H9 (cell line): ENCODE data around the gene BORCS6. TPM values are rescaled to one million over a fixed set of nuclear protein-coding genes. Genes with fewer than 3 reads are reported as not detected.

Source experiments
- DNase-seq: peaks from one replicate; pipeline ENCODE4 v3.0.0-alpha.2; 2017
- H2AFZ ChIP-seq: one replicate; pipeline ENCODE4 v1.6.1; 2013; ENCODE audit warnings: mild to moderate bottlenecking, low read length, control low read depth, moderate library complexity
- H2AK5ac ChIP-seq: 2 replicates; pipeline ENCODE4 v1.6.1; 2013; ENCODE audit warnings: low read length, control low read depth, mixed read lengths; ENCODE audit not compliant: insufficient read length
- H2BK120ac ChIP-seq: one replicate; pipeline ENCODE4 v1.6.1; 2013; ENCODE audit warnings: low read depth, mild to moderate bottlenecking, low read length, control low read depth, inconsistent platforms; ENCODE audit not compliant: poor library complexity, severe bottlenecking
- H2BK12ac ChIP-seq: 2 replicates; pipeline ENCODE4 v1.6.1; 2013; ENCODE audit warnings: low read length, control low read depth, mixed read lengths, low read depth; ENCODE audit not compliant: insufficient read length
- H2BK15ac ChIP-seq: 2 replicates; pipeline ENCODE4 v1.6.1; 2013; ENCODE audit warnings: low read depth, low read length, control low read depth
- H2BK20ac ChIP-seq: one replicate; pipeline ENCODE4 v1.6.1; 2013; ENCODE audit warnings: low read depth, mild to moderate bottlenecking, low read length, control low read depth, inconsistent platforms; ENCODE audit not compliant: poor library complexity, severe bottlenecking
- H2BK5ac ChIP-seq: 2 replicates; pipeline ENCODE4 v1.6.1; 2013; ENCODE audit warnings: low read length, control low read depth, mixed read lengths; ENCODE audit not compliant: insufficient read length
- H3K14ac ChIP-seq: 2 replicates; pipeline ENCODE4 v1.6.1; 2013; ENCODE audit warnings: low read length, control low read depth; ENCODE audit not compliant: insufficient read depth
- H3K18ac ChIP-seq: 2 replicates; pipeline ENCODE4 v1.6.1; 2013; ENCODE audit warnings: low read depth, mild to moderate bottlenecking, mixed read lengths, low read length, control low read depth; ENCODE audit not compliant: insufficient read length
- H3K23ac ChIP-seq: 2 replicates; pipeline ENCODE4 v1.6.1; 2013; ENCODE audit warnings: low read length, control low read depth, mixed read lengths, low read depth; ENCODE audit not compliant: insufficient read length
- H3K23me2 ChIP-seq: 2 replicates; pipeline ENCODE4 v1.6.1; 2013; ENCODE audit warnings: low read depth, mild to moderate bottlenecking, mixed read lengths, low read length, control low read depth; ENCODE audit not compliant: insufficient read length, poor library complexity, severe bottlenecking
- H3K27ac ChIP-seq: 2 replicates; pipeline ENCODE4 v1.5.1; 2013; ENCODE audit warnings: low read length, control low read depth, mixed read lengths, low read depth; ENCODE audit not compliant: insufficient read length
- H3K27me3 ChIP-seq: 2 replicates; pipeline ENCODE4 v1.6.1; 2013; ENCODE audit warnings: low read length, control low read depth, inconsistent platforms; ENCODE audit not compliant: insufficient read depth
- H3K4ac ChIP-seq: 2 replicates; pipeline ENCODE4 v1.6.1; 2013; ENCODE audit warnings: low read depth, mild to moderate bottlenecking, control low read depth, inconsistent platforms, low read length, moderate library complexity
- H3K4me1 ChIP-seq: 2 replicates; pipeline ENCODE4 v1.6.1; 2013; ENCODE audit warnings: low read length, control low read depth, inconsistent platforms; ENCODE audit not compliant: insufficient read depth
- H3K4me2 ChIP-seq: 2 replicates; pipeline ENCODE4 v1.6.1; 2013; ENCODE audit warnings: low read length, control low read depth, mixed read lengths; ENCODE audit not compliant: insufficient read length, insufficient read depth
- H3K56ac ChIP-seq: 2 replicates; pipeline ENCODE4 v1.6.1; 2013; ENCODE audit warnings: low read depth, mild to moderate bottlenecking, mixed read lengths, low read length, control low read depth; ENCODE audit not compliant: insufficient read length
- H3K79me1 ChIP-seq: 2 replicates; pipeline ENCODE4 v1.6.1; 2013; ENCODE audit warnings: low read depth, mild to moderate bottlenecking, moderate library complexity, low read length, control low read depth, inconsistent platforms; ENCODE audit not compliant: insufficient read depth, poor library complexity, severe bottlenecking
- H3K79me2 ChIP-seq: 2 replicates; pipeline ENCODE4 v1.6.1; 2013; ENCODE audit warnings: low read length, control low read depth, inconsistent platforms; ENCODE audit not compliant: insufficient read depth
- H3K9ac ChIP-seq: 2 replicates; pipeline ENCODE4 v1.6.1; 2013; ENCODE audit warnings: low read length, control low read depth, mixed read lengths; ENCODE audit not compliant: insufficient read length; ENCODE audit errors: extremely low read depth
- H3K9me3 ChIP-seq: one replicate; pipeline ENCODE4 v1.6.1; 2013; ENCODE audit warnings: low read depth, low read length, inconsistent platforms; ENCODE audit not compliant: control insufficient read depth
- H3T11ph ChIP-seq: one replicate; pipeline ENCODE4 v1.6.1; 2013; ENCODE audit warnings: mild to moderate bottlenecking, low read length, control low read depth, inconsistent platforms
- H4K20me1 ChIP-seq: one replicate; pipeline ENCODE4 v1.6.1; 2013; ENCODE audit not compliant: control insufficient read depth, insufficient read length, insufficient read depth
- H4K5ac ChIP-seq: 2 replicates; pipeline ENCODE4 v1.6.1; 2013; ENCODE audit warnings: low read depth, mild to moderate bottlenecking, mixed read lengths, low read length, control low read depth; ENCODE audit not compliant: insufficient read length
- H4K8ac ChIP-seq: replicated peaks from 2 replicates; pipeline ENCODE4 v1.6.1; 2013; ENCODE audit warnings: low read length, control low read depth, mixed read lengths, low read depth; ENCODE audit not compliant: insufficient read length
- H4K91ac ChIP-seq: 2 replicates; pipeline ENCODE4 v1.6.1; 2013; ENCODE audit warnings: low read depth, mild to moderate bottlenecking, moderate library complexity, mixed read lengths, low read length, control low read depth; ENCODE audit not compliant: insufficient read length
- H3K27ac Mint-ChIP-seq, 3 experiments: 2 replicates in 2 of 3; 3 replicates in 1 of 3; pipeline ENCODE4 v1.8.0; 2020 to 2021; ENCODE audit warnings: mixed read lengths in 3 of 3, mild to moderate bottlenecking in 1 of 3, moderate library complexity in 1 of 3
- H3K27me3 Mint-ChIP-seq: 2 replicates; pipeline ENCODE4 v1.8.0; 2021; ENCODE audit warnings: low read depth, mild to moderate bottlenecking, moderate library complexity, mixed read lengths
- H3K36me3 Mint-ChIP-seq, 3 experiments: 2 replicates in 2 of 3; 3 replicates in 1 of 3; pipeline ENCODE4 v1.8.0; 2020 to 2021; ENCODE audit warnings: low read depth in 3 of 3, mixed read lengths in 3 of 3; ENCODE audit not compliant: insufficient read depth in 1 of 3
- H3K4me1 Mint-ChIP-seq, 2 experiments: 2 replicates each; pipeline ENCODE4 v1.8.0; 2020; ENCODE audit warnings: mixed read lengths in 2 of 2
- H3K4me3 Mint-ChIP-seq, 2 experiments: 2 replicates in 1 of 2; 3 replicates in 1 of 2; pipeline ENCODE4 v1.8.0; 2020 to 2021; ENCODE audit warnings: mild to moderate bottlenecking in 2 of 2, mixed read lengths in 2 of 2, moderate library complexity in 1 of 2
- H3K9me3 Mint-ChIP-seq, 2 experiments: 2 replicates in 1 of 2; 3 replicates in 1 of 2; pipeline ENCODE4 v1.8.0; 2020; ENCODE audit warnings: mild to moderate bottlenecking in 2 of 2, mixed read lengths in 2 of 2, moderate library complexity in 1 of 2
- CTCF ChIP-seq: fragments of 200-600 bp; sonication (generic); conservative IDR thresholded peaks from 3 replicates; pipeline ENCODE4 v1.8.0; 2021; ENCODE audit warnings: antibody characterized with exemption, mild to moderate bottlenecking
- WGBS: extraction: QIAGEN DNeasy Blood & Tissue Kit; methylation state at CpG from one replicate; pipeline ENCODE4 v1.1.7; 2013; ENCODE audit warnings: missing lambda C conversion rate, low lambda C conversion rate, mixed read lengths; ENCODE audit not compliant: insufficient read length; ENCODE audit errors: extremely low coverage; 5-methylcytosine and 5-hydroxymethylcytosine counted together
- total RNA-seq: library from RNA; stranded (reverse); gene quantifications from 2 replicates; pipeline ENCODE4 v1.2.1, GENCODE V29; 2021

BORCS6 gene
- total RNA-seq, 1 experiment from 2014 or later, result 3.1 TPM

GRCh38 chr17:8146381-8147140 lies 43.4 kb downstream of the BORCS6 start:
- Histone ChIP-seq H2BK5ac (no peak overlapping the region), H4K91ac (no peak overlapping the region), H2BK12ac (no peak overlapping the region), H3K4me2 (no peak overlapping the region), H4K8ac (no peak overlapping the region), H3K23ac (no peak overlapping the region), H2AK5ac (no peak overlapping the region), H2BK20ac (no peak overlapping the region), H3K23me2 (peaks cover 4% of the 10 kb centered on the region), H2BK15ac (no peak overlapping the region), H3K4ac (no peak overlapping the region), H3K18ac (no peak overlapping the region), H4K20me1 (no peaks in the 10 kb centered on the region), H4K5ac (no peak overlapping the region), H3K27me3 (no peaks in the 10 kb centered on the region), H3T11ph (no peak overlapping the region), H3K79me2 (no peaks in the 10 kb centered on the region), H3K27ac (no peak overlapping the region), H3K9me3 (no peaks in the 10 kb centered on the region), H3K4me1 (no peaks in the 10 kb centered on the region), H3K9ac (no peak overlapping the region), H3K14ac (no peak overlapping the region), H3K56ac (no peak overlapping the region), H3K79me1 (peaks cover 2% of the 10 kb centered on the region), H2AFZ (no peak overlapping the region), H2BK120ac (no peak overlapping the region)
- Mint-ChIP-seq H3K27ac (no peak overlapping the region), H3K9me3 (no peaks in the 10 kb centered on the region), H3K4me1 (peaks cover 2 to 4% of the 10 kb centered on the region in 2 experiments), H3K27me3 (no peaks in the 10 kb centered on the region; the same call in 1 of the 2 replicates), H3K36me3 (peaks cover 36 to 68% (median 57%) of the 10 kb centered on the region in 3 experiments), H3K4me3 (no peak overlapping the region)
- no peak for TF ChIP-seq CTCF
- WGBS, result no CpG with 5 or more reads among the region's 14 CpGs
- no peak for DNase-seq
